HG02885 (cell line): ENCODE data around the gene AKR1D1.
A peak's percentile ranks its signal among the peaks of the same experiment; 100 is the strongest.
"Not testable (repeated sequence)": the region's sequence is repeated elsewhere in the genome, so short reads cannot be mapped to it uniquely, and the experiment has no call there.

Experiments used
- ATAC-seq: cut with Tn5 transposase; IDR thresholded peaks from one replicate; pipeline ENCODE4 v1.9.1; 2021; ENCODE audit warnings: mild to moderate bottlenecking; ENCODE audit not compliant: unreplicated experiment, poor library complexity

The AKR1D1 gene

GRCh38 chr7:138072726-138073125 lies 3.5 kb upstream of the AKR1D1 start:
- ATAC-seq, result no peak

GRCh38 chr7:138074121-138074520 lies 2.1 kb upstream of the AKR1D1 start:
- no peak for ATAC-seq

- no peak for ATAC-seq
These were observed 1.7 kb upstream of the AKR1D1 start for GRCh38 chr7:138074540-138074939.

GRCh38 chr7:138075350-138075749 lies 909 bp upstream of the AKR1D1 start:
- ATAC-seq, result no peak

GRCh38 chr7:138075786-138076185 lies 473 bp upstream of the AKR1D1 start:
- not testable (repeated sequence) for ATAC-seq

GRCh38 chr7:138077809-138078208 lies 1.6 kb downstream of the AKR1D1 start:
- ATAC-seq, result no peak

GRCh38 chr7:138079137-138079536 lies 2.9 kb downstream of the AKR1D1 start:
- ATAC-seq, result no peak

- no peak for ATAC-seq
These were observed 5.6 kb downstream of the AKR1D1 start for GRCh38 chr7:138081868-138082267.

- ATAC-seq, result no peak
These were observed 7.6 kb downstream of the AKR1D1 start for GRCh38 chr7:138083859-138084258.

- ATAC-seq, result no peak
These were observed 10.5 kb downstream of the AKR1D1 start for GRCh38 chr7:138086563-138087270.

- ATAC-seq, result no peak
These were observed 13.0 kb downstream of the AKR1D1 start for GRCh38 chr7:138089080-138089901.

- ATAC-seq, result peak; percentile 72
These were observed 14.8 kb downstream of the AKR1D1 start for GRCh38 chr7:138091032-138091431.

GRCh38 chr7:138091840-138092239 lies 15.6 kb downstream of the AKR1D1 start:
- not testable (repeated sequence) for ATAC-seq

- ATAC-seq, result no peak
These were observed 16.3 kb downstream of the AKR1D1 start for GRCh38 chr7:138092486-138093028.

GRCh38 chr7:138095972-138096935 lies 20.0 kb downstream of the AKR1D1 start:
- no peak for ATAC-seq

GRCh38 chr7:138097064-138097741 lies 20.9 kb downstream of the AKR1D1 start:
- peak; percentile 78 for ATAC-seq

GRCh38 chr7:138099813-138100212 lies 23.6 kb downstream of the AKR1D1 start:
- ATAC-seq, result no peak

GRCh38 chr7:138105221-138105620 lies 29.0 kb downstream of the AKR1D1 start:
- ATAC-seq, result no peak

- ATAC-seq, result no peak
These were observed 38.8 kb downstream of the AKR1D1 start for GRCh38 chr7:138115047-138115446.

GRCh38 chr7:138116141-138116540 lies 39.9 kb downstream of the AKR1D1 start:
- no peak for ATAC-seq
